Measurements from ENCODE around the gene ASAP3.
A peak's percentile ranks its signal among the peaks of the same experiment; 100 is the strongest.

The ASAP3 gene

DNA sequence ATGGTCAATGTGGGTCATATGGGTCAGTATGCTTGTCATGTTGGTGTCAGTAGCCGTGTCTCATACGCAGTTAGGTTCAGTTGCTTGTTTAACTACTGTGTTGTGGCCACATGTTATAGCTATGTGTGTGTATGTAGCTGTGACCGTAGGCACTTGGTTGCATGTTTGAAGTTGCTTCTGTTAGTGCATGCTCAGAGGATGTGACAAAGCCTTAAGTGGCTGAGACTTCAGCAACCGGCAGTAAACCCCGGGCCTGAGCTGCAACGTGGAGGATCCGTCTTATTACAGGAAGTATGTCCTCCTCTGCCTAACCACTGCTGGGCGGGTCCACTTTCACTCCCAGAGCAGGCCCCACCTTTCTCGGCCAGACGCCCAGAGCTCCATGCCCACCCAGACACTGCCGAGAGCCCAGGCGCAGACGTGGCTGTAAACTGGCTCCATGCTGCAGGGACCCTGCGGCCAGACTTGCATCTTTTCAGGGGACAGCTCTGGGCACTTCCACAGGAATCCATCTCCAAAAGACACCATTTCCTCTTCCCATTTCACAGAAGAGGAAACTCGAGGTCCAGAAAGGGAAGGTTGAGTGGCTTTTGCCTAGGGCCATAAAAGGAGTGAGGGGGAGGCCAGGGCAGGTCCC lies 61.6 kb downstream of the ASAP3 start:
- no peak for DNase-seq

DNA sequence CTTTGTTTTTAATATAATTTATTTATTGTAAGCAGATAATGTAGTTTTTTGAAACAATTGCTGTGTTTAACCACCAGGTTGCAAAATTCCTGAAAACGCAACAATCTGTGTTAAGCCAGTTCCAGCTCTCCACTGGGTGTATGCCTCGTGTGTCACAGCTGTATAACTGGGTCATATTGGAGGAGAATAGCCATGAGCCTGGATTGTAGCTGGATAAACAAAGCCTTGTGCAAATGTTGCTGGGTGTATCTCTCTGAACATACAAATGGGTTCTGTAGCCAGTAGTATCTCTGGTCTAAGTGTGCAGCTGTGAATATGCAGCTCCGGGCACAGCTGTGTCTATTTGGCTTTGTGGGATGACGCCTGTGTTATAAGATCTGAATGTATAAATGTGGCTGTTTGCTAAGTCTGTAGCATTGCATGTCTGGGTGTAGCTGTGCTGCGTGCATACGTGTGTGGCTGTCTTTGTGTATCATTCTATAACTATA lies 62.2 kb downstream of the ASAP3 start:
- no peak for DNase-seq

DNA sequence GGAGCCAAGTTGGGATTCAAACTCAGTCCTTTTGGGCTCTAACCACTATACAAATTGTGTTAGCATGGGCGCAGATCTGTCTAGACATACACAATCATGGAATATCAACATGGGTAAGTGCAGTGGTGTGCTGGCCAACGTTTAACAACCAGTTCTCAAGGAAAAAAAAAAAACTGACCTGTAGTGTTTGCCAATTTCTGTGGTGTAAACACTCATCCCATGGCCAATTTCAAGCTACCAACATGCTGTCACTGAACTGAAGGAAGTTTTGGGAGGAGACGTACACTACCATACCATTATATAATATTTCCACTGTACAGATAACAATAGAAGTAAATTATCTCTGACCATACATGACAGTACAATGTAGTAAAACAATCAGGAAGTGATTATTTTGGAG lies 62.6 kb downstream of the ASAP3 start:
- no peak for DNase-seq

DNA sequence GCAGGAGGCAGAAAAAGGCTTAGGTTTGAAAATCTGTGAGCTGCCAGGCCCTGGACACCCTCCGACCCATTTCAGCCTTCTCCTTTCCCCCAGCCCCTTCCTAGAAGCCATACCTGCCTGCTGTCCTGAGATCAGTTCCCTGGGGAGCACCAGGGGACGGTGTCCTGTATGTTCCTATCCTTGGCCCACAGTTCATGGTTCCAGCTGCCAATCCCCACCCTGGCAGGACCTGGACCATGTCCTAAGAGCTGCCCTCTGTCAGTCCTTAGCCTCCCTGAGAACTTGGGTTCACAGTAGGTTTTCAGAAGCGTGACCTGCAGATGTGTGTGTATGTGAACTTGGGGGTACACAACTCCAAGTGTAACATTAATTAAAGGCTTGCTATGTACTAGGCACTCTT lies 63.2 kb downstream of the ASAP3 start:
- DNase-seq, result no peak

DNA sequence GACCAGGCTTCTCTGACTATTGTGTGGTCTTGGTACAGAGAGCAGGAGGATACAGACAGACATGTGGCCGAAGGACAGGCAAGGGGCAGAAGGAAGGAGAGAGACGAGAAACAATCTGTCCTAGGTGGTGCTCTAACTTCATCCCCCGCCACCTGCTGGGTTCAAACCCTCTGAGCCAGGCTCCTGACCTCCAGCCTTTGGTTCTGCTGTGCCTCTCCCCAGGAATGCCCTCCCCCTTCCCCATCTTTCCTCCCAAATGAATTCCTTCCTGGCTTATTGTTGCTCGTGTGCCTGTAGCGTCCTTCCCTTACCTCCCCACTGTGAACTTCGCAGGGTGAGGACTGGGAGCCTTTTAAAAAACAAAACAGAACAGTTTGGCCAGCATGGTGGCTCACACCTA lies 64.8 kb downstream of the ASAP3 start:
- DNase-seq, result no peak

DNA sequence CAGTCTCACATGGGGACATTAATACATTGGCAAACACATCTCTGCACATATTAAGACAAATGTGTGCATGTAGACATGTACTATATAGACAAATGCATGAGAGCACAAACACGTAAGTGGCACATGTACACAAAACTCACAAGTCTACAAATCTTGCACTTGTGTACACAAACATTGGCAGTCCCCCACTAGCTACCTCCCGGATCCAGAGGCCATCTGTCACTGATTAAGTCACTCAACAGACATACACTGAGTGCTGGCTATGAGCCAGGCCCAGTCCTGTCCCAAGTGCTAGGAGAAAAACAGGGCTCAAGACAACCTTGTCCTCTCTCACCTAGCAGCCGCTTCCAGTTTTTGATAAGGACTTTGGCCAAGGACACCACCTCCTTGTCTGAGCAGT lies 66.4 kb downstream of the ASAP3 start:
- DNase-seq, result peak; percentile 43

DNA sequence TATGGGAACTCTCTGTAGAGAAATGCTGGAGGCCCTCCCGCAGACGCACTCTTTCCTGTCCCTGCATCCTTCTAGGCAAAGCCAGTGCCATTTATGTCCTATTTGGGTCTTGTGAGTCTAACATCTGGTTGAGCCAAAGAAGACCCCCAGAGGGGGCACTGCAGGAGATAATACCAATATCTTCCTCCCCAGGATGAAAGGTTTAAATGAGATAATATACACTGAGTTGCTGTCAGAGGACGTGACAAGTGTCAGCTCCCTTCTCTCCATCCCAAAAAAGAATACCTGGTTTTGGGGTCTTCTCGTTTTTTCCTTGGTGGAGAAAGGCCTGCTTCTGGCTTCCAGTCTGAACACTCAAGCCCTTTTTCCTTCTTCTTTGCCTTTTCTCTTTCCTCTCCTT lies 67.0 kb downstream of the ASAP3 start:
- no peak for DNase-seq

DNA sequence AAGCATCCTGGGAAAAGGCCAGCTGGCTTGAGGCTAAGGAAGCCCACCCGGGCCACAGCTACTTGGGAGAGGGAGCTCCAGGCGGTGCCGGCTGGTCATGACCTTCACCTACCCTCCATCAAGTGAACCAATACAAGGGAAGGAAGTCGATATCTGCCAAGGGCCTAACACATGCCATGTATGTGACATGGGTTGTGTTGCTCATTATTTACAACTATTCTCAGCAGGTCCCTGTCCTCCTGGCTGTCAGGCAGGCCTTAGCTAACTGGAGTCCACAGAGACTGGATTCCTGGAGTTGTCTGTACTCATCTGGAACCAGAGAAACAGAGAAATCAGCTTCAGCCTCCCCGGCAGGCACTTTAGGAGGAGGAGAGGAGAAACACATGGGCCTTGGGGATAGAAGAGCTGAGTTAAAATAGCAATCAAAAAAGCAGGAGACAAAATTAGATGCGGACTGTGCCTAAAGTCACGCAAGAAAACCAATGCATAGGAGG lies 75.1 kb downstream of the ASAP3 start:
- DNase-seq, result no peak

DNA sequence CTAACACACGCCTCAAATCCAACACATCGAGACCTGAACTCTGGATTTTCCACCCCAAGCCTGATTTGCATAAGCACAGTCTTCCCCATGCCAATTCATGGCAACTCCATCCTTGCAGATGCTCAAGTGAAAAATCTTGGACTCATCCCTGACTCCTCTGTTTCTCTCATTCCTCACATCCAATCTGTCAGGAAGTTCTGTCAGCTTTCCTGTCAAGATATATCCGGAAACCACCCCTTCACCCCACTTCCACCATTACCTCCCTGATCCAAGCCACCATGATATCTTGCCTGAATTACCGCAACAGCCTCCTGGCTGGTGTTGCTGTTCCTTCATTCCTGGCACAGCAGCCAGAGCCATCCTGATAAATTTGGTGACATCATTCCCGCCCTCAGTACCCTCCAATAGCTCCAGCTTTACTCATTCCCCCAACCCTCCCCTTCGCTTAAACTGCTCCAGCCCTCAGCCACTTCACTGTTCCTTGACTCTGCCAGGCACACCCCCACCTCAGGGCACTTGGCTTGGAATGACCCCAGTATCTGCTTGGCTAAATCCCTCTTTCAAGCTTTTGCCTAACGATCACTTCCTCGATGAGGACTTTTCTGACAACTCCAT lies 76.9 kb downstream of the ASAP3 start:
- DNase-seq, result no peak

DNA sequence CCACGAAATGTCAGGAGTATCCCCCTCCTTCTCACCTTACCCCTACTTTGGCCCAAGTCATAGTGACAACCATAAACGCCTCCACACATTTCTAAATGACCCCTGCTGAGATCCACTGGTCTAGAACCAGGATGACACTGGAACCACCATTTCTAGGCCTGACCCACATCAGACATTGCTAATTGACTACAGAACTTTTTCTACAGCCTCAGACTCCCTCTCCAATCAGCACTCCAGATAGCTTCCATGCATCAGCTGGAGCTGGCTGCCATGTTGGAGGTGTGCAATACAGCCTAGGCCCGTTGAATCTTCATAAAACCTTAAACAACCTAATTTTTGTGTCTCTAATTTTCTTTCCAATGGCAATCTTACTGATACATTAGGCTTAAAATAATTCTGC lies 78.0 kb downstream of the ASAP3 start:
- no peak for DNase-seq

DNA sequence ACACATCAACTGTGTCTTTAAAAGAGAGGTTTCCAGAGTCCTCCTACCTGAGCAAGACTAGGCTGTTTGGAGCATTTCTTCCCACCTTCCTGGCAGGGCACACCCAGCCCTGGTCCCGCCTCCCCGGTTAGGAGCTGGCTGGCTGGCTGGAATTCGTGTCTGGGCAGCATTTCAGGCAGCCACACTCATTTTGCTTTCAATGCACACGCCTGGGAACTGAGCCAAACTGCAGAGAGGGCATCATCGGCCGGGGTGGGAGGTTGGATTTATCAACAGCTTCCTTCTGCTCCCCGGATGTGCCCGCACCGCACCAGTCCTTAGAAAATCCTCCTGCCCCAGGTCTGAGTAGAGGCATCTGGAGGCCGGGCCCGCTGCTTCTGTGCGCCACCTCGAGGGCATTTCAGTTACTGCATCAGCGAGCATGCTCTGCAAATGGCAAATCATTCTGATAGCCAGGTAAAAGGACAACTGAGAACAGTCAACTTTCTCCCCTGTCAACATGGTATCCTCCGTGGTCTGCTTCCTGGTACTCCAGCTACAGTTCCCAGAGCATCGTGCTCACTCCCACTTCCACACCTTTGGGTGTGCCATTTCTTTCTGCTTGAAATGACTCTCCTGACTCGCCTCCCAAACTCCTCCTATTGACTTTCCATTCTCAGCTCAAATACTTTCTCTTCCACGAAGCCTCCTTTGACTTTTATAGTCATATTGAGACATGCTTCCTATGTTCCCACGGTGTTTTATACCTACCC lies 80.1 kb downstream of the ASAP3 start:
- peak; percentile 99 for DNase-seq

DNA sequence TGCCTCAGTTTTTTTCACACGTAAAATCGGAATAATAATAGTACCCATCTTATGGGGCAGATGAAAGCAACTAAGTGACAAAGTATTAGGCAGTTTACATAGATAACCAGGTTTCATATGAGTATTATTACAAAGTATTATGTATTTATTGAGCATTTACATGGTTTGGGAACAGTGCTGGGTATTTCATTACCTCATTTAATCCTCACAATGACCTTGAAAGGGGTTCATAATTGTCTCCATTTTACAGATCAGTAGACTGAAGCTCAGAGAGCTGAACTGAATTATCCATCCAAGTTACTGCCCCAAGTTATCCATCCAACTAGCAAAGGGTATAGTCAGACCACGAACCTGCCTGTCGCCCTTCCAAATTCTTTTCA lies 80.6 kb downstream of the ASAP3 start:
- no peak for DNase-seq

DNA sequence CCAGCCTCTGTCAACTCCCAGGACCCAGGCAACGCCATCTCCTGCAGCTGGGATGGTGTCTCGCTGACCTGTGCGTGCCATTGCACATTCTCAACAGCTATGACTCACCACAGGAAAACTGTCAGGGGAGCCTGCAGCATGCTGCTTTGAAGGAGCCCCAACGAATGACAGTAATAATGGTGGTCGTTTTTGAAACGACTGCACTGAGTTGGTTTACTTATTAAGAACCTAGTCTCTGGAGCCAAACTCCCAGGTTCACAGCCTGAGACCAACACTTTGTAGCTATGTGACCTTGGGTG lies 81.0 kb downstream of the ASAP3 start:
- no peak for DNase-seq

DNA sequence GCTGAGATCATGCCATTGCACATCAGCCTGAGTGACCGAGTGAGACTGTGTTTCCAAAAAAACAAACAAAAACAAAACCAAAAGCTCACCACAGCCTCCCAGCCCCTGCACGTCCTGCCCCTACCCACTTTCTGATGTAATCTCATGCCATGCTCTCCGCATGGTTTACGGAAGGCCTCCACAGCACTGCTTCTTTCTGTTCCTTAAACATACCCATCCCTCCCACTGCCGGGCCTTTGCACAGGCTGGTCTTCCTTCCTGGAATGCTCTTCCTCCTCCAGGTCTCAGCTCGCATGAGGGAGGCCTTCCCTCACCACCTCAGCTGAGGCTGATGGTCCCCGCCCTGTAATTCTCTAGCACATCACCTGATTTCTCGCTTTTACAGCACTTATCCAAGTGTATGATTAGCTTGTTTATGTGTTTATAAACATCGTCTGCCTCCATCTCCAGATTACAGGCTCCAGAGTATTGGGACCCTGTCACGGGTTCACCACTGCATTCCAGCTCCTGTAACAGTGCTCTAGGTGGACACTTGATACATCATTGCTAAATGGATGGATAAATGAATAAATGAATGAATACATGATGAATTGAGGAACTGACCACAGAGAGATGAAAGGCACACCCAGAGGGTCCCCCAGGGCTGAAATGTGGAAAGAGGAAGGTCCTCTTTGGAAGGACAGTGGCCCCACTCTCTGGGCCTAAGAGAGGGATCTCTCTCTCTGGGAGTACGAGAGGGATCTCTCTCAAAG lies 81.5 kb downstream of the ASAP3 start:
- no peak for DNase-seq

DNA sequence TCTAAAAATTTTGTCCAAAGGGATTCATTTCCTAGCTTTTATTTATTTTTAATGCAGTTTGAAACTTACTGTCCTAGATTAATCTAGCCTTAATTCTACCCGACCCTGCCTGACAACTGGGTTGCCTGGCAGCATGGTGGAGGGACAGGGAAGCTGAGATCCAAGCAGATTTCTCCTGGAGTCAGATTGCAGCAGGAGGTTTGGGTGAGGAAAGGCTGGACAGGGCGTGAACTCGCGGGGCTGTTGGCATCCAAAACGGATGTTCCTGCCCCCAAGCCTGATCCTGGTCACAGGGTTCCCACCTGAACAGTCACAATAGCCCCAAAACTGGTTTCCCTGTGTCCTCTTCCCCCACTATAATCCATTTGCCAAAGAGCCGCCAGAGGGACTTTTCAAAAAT lies 82.7 kb downstream of the ASAP3 start:
- no peak for DNase-seq

DNA sequence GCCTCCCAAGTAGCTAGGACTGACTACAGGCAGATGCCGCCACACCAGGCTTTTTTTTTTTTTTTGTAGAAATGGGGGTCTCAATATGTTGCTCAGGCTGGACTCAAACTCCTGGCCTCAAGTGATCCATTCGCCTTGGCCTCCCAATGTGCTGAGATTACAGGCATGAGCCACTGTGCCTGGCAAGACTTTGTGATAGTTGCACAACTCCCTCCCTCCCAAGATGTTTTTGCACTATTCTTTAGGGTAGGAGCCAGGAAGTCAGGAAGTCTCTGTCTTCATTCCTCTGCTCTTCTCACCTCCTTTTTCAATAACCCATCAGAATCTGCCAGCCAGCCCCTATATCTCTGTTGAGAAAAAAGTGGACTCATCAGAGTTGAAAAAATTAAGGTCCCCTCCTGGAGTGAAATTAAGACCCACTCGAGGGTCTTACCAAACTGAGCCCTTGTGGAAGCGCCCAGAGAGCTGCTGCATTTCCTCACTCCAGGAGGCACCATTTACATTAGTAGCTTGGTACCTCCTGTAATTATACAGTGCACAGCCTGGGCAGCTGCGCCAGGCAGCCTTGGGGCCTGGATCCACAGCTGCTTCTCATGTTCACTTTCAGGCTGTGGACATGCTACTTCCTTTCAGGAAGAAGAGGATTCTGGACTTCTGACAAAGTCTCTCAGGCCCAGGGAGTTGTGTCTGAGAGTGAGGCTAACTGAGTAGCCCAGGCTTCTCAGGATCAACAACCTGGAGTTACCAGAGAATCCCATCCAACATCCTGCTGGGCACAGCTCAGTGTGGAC lies 83.5 kb downstream of the ASAP3 start:
- no peak for DNase-seq

DNA sequence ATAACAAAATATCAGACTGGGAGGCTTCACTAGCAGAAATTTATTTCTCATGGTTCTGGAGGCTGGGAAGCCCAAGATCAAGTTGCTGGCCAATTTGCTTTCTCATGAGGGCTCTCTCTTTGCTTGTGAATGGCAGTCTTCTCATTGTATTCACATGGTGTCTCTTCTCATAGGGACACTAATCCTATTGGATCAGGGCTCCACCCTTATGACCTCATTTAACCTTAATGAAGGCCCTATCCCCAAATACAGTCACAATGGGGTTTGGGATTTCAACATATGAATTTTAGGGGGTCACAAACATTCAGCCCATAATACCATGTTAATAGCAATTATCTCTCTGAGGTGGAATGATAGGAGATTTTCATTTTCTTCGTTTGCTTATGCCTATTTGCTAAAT lies 84.8 kb downstream of the ASAP3 start:
- DNase-seq, result no peak

DNA sequence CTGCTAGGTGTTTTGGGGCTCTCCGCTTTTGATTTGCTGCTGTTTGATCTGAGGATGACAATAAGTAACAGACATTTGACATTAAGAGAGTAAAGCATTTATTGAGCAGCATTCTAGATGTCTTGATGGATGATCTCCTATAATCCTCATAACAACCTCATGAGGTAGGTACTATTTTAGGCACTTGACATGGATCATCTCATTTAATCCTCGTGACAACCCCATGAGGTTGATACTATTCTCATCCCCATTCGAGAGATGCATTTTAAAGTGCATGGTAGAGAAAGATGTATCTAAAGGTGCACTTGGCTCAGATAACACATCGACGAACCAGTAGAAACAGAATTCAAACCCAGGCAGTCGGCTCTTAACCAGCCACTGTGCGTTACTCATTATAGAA lies 86.1 kb downstream of the ASAP3 start:
- DNase-seq, result no peak

DNA sequence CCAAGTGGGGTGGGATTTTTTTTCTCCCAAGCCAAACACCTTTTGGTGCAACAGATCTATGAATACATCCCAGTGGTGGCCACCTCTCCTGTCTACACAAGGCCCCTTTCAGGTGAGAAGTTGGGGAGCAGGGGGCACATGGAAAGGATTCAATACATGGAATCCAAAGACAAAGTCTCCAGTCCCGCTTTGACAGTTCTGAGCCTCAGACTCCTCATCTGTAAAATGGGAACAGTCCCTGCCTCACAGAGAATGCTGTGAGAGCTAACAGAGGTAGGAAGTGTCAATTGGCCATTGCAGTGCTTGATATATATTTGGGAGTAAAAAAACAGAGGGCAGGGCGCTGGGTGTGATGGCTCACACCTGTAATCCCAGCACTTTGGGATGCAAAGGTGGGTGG lies 87.6 kb downstream of the ASAP3 start:
- DNase-seq, result no peak

DNA sequence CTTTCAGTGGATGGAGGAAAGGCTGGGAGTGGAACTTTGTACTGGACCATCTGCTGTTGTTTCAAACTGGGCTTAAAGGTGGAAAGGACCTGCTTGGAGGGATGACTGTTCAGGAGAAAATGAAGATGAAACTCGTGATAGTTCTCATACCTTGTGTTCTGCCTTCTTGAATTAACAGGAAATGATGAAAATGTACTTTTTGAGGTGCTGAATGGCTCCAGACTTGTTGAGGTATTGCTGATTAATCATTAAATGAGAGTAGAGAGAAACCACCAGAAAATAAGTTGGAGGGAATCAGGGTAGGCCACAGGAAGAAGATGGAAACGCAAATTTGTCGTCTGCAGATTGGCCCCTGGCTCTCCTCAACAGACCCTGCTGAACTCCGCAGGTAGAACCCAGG lies 88.1 kb downstream of the ASAP3 start:
- no peak for DNase-seq

DNA sequence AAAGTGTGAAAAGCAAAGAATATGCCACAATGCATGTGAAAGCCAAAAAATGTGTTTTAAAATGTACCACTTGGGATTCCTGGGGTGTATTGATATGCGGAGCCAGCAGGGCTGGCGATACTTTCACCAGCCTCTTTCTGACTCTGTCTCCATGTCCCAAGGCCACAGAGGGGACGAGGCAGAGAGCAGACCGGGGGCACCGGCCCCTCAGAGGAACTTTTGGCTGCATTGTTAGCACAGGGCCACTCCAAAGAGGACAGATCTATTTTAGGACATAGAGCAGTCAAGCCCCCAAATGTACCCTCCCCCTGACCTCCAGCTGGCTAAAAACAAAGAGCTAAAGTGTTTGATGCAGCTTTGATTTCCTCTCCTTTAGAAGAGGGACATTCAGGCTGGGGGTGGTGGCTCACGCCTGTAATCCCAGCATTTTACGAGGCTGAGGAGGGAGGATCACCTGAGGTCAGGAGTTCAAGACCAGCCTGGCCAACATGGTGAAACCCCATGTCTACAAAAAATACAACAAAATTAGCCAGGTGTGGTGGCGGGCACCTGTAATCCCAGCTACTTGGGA lies 88.7 kb downstream of the ASAP3 start:
- DNase-seq, result no peak

DNA sequence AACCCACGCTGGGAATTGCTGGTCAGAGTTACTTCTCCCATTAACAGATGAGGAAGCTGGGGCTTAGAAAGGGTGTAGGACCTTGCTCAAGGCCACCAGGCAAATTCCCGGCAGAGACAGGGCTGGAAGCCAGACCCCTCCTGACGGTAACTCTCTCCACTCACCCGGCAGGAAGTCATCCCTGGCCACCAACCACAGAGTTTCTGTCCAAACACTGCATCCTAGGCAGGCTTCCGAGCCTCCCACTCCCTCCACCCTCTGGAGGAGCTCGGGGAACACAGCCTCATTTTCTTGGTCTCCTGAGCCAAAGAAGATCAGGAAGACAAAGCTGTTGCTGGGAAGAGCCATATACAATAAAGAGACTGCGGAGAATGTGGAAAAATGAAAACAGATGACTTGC lies 89.3 kb downstream of the ASAP3 start:
- DNase-seq, result no peak

DNA sequence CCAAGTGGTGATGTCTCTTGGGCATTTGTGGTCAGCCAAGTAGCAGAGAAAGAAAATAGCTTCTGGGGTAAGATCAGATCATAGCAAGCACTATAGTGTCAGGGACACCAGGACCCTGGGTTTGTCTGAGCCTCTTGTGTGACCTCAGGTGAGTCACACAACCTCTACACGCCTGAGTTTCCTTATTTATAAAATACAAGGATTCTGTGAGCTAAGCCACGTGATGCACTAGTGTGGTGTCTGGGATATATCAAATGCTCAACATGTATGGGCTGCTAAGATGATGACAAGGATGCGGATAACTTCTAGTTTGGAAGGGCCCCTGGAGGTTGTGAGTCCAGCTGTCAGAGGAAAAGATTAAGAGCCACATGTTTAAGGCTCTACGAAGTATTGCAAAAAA lies 89.8 kb downstream of the ASAP3 start:
- no peak for DNase-seq

All from NCI-H345 (cell line).